ENCODE results near the gene KDM6B. TPM values are rescaled to one million over a fixed set of nuclear protein-coding genes. Genes with fewer than 3 reads are reported as not detected.

KDM6B gene
- 26.7 and 28.9 TPM in 2 replicates for total RNA-seq (2021)
- long read RNA-seq, partial matches to known transcripts: 18 of 19 reads
- long read RNA-seq, other reads (novel, unspliced or antisense): 1 of 19 reads

DNA sequence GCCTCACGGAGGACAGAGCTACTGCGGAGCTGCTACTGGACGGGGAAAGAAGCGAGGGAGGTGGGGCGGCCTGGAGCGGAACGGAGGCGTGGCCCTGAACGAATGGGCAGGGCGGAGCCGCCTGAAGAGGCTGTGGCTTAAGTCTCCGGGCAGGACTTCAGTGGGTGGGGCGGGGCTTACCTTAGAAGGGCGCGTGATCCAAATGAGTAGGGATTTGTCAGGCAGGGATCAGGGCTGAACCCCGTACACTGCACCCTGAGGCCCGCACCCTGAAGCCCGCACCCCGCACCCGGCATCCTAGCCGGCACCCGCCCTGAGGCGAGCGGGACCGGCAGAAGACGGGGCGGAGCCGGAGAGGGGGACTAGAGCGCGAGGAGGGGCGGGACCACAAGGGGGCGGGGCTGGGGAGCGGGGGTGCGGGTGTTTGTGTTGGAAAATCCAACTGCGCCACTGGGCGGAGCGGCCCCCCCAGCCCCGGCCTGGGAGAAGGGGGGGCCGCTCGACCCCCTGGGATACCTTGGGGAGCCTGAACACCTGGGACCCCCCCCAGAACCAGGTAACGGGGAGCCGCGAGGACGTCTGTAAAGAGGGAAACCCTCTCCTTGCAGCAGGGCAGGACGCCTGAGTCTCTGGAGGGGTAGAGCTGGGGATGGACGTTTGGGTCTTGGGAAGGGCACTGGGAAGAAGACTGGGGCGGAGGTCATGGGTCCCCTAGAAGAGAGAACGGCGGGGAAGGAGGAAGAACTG lies at the start of gene KDM6B:
TSS of gene KDM6B (plus strand) at position 423 of the 747 bp plus-strand sequence. CDS start 11,338 bp downstream, outside the sequence.
- no CpG with 5 or more reads among the region's 49 CpGs for WGBS (ENCODE audit: extremely low coverage, insufficient read length, low lambda C conversion rate)
- Histone ChIP-seq H2BK120ac (ENCODE audit: low read depth, low read length, poor library complexity, severe bottlenecking) (no peak within 1 kb of the TSS), H3K56ac (ENCODE audit: insufficient read length, low read depth, low read length) (no peak within 1 kb of the TSS), H3K4me2 (ENCODE audit: insufficient read depth, insufficient read length, low read length) (peak within 1 kb of the TSS; percentile 75), H3K4me1 (ENCODE audit: insufficient read depth, low read length) (peaks cover 2% of the 10 kb centered on the region; the same call in 1 of the 2 replicates), H3T11ph (ENCODE audit: low read length) (no peak within 1 kb of the TSS), H3K14ac (ENCODE audit: insufficient read depth, low read length) (peak within 1 kb of the TSS; percentile 86), H2BK12ac (ENCODE audit: insufficient read length, low read depth, low read length) (no peak within 1 kb of the TSS), H4K5ac (ENCODE audit: insufficient read length, low read depth, low read length) (no peak within 1 kb of the TSS), H3K79me2 (ENCODE audit: insufficient read depth, low read length) (no peaks in the 10 kb centered on the region), H2AFZ (ENCODE audit: low read length) (no peak within 1 kb of the TSS), H2BK20ac (ENCODE audit: low read depth, low read length, poor library complexity, severe bottlenecking) (no peak within 1 kb of the TSS), H2BK15ac (ENCODE audit: low read depth, low read length) (no peak within 1 kb of the TSS), H3K18ac (ENCODE audit: insufficient read length, low read depth, low read length) (peak within 1 kb of the TSS; percentile 93), H3K9me3 (ENCODE audit: control insufficient read depth, low read depth, low read length) (no peaks in the 10 kb centered on the region), H4K91ac (ENCODE audit: insufficient read length, low read depth, low read length) (no peak within 1 kb of the TSS), H4K20me1 (ENCODE audit: control insufficient read depth, insufficient read depth, insufficient read length) (no peaks in the 10 kb centered on the region), H3K23ac (ENCODE audit: insufficient read length, low read depth, low read length) (no peak within 1 kb of the TSS), H3K23me2 (ENCODE audit: insufficient read length, low read depth, low read length, poor library complexity, severe bottlenecking) (peaks cover 31% of the 10 kb centered on the region), H3K27me3 (ENCODE audit: insufficient read depth, low read length) (peaks cover 15% of the 10 kb centered on the region; the same call in 1 of the 2 replicates), H4K8ac (replicated peaks; ENCODE audit: insufficient read length, low read depth, low read length) (no peak within 1 kb of the TSS), H2BK5ac (ENCODE audit: insufficient read length, low read length) (no peak within 1 kb of the TSS), H3K4ac (ENCODE audit: low read depth, low read length) (no peak within 1 kb of the TSS), H3K27ac (ENCODE audit: insufficient read length, low read depth, low read length) (no peak within 1 kb of the TSS), H3K9ac (ENCODE audit: extremely low read depth, insufficient read length, low read length) (no peak within 1 kb of the TSS), H3K79me1 (ENCODE audit: insufficient read depth, low read depth, low read length, poor library complexity, severe bottlenecking) (no peaks in the 10 kb centered on the region), H2AK5ac (ENCODE audit: insufficient read length, low read length) (no peak within 1 kb of the TSS)
- peaks cover 28 to 35% of the 10 kb centered on the region in 2 experiments for H3K4me1 Mint-ChIP-seq
- H3K27me3 Mint-ChIP-seq (ENCODE audit: low read depth): peaks cover 51% of the 10 kb centered on the region
- peak; percentile 97 for DNase-seq
- peak within 1 kb of the TSS; percentile 81 to 90 for H3K4me3 Mint-ChIP-seq
- H3K9me3 Mint-ChIP-seq: no peaks in the 10 kb centered on the region
- H3K27ac Mint-ChIP-seq: peak within 1 kb of the TSS; percentile 91 to 99 (median 97); a peak in 5 of 7 replicates
- TF ChIP-seq CTCF (conservative IDR thresholded peaks at IDR 0.05): no peak
- no peaks in the 10 kb centered on the region for H3K36me3 Mint-ChIP-seq (ENCODE audit: insufficient read depth in 1 of 3, low read depth in 3 of 3)

Data from H9 (cell line).